GM19395 (cell line): ENCODE data around the gene AXL.
"Not testable (repeated sequence)": the region's sequence is repeated elsewhere in the genome, so short reads cannot be mapped to it uniquely, and the experiment has no call there.

Experiments
- ATAC-seq: cut with Tn5 transposase; IDR thresholded peaks from one replicate; pipeline ENCODE4 v1.9.1; 2021; ENCODE audit warnings: mild to moderate bottlenecking, moderate library complexity; ENCODE audit not compliant: unreplicated experiment

Gene AXL

GRCh38 chr19:41206456-41206855, 12.6 kb upstream of the AXL start:
- no peak for ATAC-seq

- ATAC-seq: no peak
These were observed 11.9 kb upstream of the AXL start for GRCh38 chr19:41206926-41207750.

DNA sequence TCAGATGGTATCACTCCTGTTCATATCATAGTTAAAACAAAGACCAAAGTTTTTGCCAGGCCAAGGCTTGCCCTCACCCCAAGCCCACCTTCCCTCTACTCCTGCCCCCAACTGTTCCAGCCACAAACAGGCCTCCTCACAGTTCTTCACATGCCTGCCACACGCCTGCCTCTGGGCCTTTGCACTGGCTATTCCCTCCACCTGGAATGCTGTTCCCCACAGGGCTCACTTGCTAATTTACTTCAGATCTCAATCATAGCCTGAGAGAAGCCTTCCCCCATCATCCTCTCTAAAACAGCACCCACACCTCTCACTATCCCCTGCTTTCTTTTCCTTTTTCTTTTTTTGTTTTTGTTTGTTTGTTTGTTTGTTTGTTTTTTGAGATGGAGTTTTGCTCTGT, 4.9 kb upstream of the AXL start:
- no peak for ATAC-seq

DNA sequence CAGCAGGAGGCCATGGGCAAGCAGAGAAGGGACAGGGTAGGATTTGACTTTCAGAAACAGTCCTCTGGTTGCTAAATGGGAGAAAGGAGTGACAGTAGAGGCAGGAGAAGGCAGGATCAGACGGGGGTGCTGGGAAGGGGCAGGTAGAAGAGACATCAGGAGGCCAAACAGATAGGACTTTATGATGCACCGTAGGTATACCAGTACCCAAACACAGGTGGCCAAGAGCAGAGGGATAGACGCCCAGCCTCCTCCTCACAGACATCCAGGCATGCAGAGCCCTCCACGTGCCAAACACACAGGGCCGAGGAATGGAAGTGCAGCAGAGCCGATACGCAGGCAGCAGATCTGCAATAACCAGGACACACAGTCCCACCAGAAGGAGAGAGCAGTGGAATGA, 1.3 kb upstream of the AXL start:
- ATAC-seq: no peak

DNA sequence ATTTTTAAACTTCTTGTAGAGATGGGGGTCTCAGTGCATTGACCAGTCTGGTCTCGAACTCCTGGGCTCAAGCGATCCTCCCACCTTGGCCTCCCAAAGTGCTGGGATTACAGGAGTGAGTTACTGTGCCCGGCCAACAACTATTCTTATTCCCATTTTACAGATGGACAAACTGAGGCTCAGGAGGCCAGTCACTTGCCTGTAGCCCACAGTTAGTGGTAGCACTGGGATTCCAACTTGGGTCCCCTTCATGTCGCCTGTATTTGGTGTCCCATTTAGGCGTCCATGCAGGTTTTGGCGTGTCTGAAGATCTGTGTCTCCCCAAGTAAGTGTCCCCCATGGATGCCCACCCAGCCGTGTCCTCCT, 791 bp upstream of the AXL start:
- no peak for ATAC-seq

DNA sequence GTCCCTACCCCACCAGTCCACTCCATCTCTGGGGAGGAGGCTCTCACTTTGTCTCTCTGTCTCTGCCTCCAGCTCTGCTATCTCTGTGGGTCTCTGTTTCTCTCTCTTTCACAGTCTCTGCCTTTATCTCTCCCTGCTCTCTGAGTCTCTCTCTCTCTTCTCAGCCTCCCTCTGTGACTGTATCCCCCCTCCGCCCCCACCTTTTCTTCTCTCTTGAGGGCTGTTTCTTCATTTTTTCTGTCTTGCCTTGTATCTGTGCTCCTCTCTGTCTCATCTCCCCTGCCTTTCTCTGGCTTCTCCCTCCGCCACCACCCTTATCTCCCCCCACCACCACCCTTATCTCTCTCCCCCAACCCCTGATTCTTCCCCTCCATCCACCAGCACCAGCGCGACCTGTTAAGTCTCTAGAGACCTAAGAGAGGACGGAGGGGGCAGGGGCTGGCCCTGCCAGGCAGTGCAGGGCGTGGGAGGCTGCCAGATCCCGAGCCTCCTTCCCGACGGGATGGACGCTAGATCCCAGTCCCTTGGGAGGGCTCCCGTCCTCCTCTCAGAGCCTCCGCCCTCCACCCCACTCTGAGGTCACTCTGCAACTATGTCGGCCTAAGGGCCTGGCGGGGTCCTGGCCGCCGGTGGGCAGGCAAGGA, 1.0 kb downstream of the AXL start:
- no peak for ATAC-seq

- ATAC-seq: no peak
These were observed 1.8 kb downstream of the AXL start for GRCh38 chr19:41220811-41221210.

DNA sequence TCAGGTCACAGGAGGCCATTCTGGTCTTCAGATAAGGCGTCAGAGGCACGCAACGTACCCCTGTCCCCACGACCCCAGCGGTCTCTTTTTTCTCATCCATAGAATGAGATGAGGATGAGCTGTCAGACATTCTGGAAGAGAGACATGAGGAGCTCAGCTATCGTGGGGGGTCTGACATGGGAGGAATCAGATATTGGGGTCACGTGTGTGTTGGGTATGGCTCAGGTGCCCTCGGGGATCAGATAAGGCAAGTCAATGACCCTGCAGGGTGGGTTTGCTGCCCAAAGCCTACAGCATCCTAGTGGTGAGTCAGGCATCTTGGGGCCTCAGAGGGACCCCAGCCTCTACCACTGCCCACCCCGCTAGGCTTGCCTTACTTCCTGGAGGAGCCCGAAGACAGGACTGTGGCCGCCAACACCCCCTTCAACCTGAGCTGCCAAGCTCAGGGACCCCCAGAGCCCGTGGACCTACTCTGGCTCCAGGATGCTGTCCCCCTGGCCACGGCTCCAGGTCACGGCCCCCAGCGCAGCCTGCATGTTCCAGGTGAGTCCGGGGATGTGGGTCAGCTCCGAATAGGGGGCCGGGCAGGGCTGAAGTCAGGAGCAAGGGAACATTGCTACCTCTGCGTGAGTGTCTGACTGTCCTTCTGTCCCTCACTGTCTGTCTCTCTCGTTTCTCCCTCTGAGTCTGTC, 2.6 kb downstream of the AXL start:
- no peak for ATAC-seq

GRCh38 chr19:41222240-41222639, 3.2 kb downstream of the AXL start:
- no peak for ATAC-seq

DNA sequence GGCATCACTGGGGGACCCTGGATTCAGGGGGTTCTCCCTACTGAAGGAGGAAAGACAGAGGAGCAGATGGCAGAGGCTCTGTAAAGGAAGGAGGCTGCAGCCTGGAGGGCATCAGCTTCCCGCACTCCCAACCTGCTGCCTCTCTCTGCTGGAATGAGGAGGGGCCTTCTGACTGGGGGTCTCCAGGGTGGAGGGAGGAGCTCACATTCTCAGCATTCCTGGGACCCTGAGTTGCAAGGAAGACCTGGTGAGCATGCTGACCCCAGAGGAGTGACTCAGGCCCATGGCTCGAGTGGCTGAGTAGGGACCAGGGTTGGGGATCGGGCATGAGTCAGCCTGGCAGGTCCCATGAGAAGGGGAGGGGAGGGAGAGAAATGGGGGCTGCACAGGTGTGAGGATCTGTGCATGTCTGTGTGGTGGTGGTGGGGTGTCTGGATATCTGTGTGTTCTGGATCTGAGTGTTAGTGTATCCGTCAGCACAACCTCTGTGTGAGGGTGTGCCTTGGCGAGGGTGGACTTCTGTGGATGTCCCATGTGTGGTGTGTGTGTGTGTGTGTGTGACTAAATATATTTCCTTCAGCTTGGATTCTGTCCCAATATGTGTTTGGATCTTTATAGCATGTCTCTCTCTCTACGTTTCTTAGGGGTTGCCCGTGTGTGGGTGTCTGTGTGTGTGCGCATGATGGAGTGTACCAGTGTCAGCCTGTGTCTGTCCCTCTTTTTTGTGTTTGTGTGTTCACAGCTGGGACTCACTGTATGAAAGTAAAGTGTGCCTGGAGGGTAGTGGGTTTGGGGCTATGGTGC, 4.6 kb downstream of the AXL start:
- no peak for ATAC-seq

GRCh38 chr19:41224632-41225031, 5.6 kb downstream of the AXL start:
- ATAC-seq: no peak

DNA sequence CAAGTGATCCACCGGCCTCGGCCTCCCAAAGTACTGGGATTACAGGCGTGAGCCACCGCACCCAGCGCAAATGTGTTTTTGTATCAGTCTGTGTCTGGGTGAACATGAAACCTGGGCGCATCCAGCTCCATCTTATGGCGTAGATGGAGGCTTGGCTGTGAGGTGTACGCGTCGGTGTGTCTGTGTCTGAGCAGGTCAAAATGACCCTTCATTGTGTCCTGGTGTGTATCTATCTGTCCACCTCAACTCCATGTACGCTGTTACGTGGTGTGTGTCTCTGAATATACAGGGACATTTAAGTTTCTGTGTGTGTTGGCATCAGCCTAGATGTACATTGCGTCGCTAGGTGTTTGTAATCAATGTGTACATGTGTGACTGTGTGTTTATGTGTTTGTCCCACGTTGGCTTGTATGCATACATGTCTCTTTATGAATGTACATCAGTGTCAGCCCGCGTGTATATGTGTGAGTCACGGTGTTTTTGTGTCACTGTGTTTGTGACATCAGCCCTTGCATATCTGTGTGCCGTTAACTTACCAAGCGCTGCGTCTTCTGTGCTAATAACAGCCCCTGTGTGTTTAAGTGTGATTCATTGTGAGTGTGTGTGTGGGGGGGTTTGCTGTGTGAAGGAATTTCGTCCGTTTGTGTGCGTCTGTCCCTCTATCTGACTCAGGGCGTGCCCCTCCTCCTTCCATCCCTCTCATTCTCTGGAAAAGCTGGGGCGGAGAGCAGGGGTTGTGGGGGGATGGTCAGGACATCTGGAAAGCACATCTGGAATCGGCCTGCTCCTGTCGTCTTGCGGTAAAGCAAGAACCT, 6.4 kb downstream of the AXL start:
- ATAC-seq: no peak

DNA sequence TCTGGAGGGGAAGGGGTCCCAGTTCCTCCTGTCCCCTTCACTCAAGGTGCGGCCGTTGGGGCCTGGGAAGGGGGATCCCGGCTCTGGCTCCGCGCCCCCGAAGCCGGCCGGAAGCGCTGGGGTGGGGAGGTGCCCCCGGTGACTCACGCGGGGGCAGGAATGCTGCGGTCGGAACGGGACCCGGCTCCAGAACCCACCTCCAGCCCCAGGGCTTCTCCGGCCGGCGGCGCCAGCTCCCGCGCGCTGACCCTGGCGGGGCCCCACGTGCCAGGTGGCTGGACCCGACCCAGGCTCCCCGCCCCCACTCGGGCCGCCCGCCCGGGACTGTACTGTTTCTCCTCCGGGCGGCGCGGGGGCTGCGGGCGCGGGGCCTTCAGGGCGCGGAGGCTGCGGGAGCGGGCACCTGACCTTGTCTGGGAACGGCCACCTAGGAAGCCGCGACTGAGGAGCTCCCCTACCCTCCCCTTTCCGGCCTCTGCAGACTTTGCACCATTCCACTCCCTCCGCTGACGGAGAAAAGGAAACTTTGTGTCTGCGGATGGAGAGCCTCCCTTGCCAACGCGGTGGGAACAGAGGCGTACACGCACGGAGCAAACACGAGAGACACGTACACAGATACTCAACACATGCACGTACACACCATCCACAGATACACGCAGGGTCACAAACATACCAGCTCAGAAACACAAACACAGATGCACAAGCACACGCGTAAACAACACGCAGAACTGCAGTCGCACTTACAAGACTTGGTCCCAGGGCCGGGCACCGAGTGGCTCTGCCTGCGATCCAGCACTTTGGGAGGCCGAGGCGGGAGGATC, 7.2 kb downstream of the AXL start:
- ATAC-seq: no peak

DNA sequence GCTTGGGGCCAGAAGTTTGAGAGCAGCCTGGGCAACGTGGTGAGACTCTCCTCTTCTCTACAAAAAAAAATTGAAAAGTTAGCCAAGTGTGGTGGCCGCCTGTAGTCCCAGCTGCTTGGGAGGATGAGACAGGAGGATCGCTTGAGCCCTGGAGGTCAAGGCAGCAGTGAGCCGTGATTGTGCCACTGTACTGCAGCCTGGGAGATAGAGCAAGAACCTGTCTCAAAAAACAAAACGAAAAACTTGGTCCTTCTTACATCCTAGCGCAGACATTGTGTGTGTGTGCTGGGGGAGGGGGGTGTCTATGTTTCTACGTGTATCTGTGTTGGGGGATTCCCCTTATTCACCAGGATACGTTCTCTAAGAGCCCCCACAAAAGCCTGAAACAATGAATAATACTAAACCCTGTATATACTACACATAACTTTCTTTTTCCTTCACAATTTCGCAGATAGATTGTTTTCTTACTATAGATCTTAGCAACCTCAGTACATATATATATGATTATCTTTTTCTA, 7.9 kb downstream of the AXL start:
- ATAC-seq: no peak

- ATAC-seq: no peak
These were observed 9.5 kb downstream of the AXL start for GRCh38 chr19:41228486-41228885.

DNA sequence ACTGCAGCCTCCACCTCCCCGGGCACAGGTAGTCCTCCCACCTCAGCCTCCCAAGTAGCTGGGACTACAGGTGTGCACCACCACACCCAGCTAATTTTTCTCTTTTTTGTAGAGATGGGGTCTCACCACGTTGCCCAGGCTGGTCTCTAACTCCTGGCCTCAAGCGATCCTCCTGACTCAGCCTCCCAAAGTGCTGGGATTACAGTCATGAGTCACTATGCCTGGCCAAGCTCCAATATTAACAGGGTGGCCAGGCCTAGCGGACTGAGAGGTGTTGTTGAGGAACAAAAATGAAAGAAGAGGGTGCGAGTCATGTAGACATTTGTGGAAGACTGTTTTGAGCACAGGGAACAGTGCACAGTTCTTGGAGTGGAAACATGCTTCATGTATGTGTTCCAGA, 10.3 kb downstream of the AXL start:
- ATAC-seq: not testable (repeated sequence)

DNA sequence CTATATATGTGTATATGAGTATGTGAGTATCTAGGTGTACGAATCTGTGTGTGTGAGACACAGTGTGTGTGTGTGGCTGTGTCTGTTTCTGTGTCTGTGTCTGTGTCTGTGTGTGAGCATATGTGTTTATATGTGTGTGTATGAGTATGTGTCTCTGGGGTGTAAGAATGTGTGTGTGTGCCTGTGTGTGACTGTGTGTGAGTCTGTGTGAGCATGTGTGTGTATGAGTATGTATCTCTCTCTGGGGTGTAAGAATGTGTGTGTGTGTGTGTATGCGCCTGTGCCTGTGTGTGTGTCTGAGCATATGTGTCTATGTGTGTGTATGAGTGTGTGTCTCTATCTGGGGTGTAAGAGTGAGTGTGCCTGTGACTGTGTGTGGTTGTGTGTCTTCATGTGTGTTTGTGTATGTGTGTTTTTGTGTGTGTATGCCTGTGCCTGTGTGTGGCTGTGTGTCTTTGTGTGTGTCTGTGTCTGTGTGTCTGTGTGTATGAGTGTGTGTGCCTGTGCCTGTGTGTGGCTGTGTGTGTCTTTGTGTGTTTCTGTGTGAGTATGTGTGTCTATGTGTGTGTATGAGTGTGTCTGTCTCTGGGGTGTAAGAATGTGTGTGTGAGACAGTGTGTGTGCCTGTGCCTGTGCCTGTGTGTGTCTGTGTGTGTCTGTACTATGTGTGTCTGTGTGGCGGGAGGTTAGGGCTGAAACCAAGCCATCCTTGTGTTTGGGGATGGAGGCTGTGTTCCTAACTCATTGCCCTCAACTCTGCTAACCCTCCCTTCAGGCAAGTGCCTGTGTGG, 11.2 kb downstream of the AXL start:
- ATAC-seq: no peak

DNA sequence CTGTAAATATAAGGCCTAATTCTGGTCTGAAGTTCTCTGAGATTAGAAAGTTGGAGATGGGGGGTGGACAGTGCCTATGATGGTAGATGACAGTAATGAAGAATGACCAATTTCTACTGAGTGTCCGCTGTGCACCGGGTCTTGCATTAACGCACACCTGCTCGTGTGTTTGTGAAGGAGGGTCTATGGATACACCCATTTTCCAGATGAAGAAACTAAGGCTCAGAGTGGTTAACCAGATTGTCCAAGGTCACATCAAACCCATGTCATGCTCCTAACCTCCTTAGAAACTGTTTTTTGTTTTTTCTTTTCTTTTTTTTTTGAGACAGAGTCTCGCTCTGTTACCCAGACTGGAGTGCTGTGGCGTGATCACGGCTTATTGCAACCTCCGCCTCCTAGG, 13.7 kb downstream of the AXL start:
- no peak for ATAC-seq
